HEK293T (cell line): ENCODE data around the gene HPCAL1.

ENCODE experiments used
- BHLHE40 ChIP-seq: fragments of 450-650 bp; IDR thresholded peaks from 2 replicates; pipeline ENCODE4 v1.6.1; 2016; ENCODE audit warnings: mild to moderate bottlenecking, moderate library complexity, borderline replicate concordance
- ELF4 ChIP-seq: fragments of 450-650 bp; IDR thresholded peaks from 2 replicates; pipeline ENCODE4 v1.6.1; 2017; ENCODE audit warnings: antibody characterized with exemption
- FOXA1 ChIP-seq: fragments of 450-650 bp; IDR thresholded peaks from 2 replicates; pipeline ENCODE4 v1.6.1; 2016; ENCODE audit warnings: mild to moderate bottlenecking
- FOXM1 ChIP-seq: fragments of 450-650 bp; IDR thresholded peaks from 2 replicates; pipeline ENCODE4 v1.6.1; 2017; ENCODE audit warnings: mild to moderate bottlenecking, borderline replicate concordance
- HDGF ChIP-seq: fragments of 450-650 bp; IDR thresholded peaks from 2 replicates; pipeline ENCODE4 v1.6.1; 2017; ENCODE audit warnings: antibody characterized with exemption, borderline replicate concordance
- L3MBTL2 ChIP-seq: fragments of 450-650 bp; conservative IDR thresholded peaks from 2 replicates; pipeline ENCODE4 v1.6.1; 2016; ENCODE audit warnings: mild to moderate bottlenecking
- LEF1 ChIP-seq: fragments of 450-650 bp; IDR thresholded peaks from 2 replicates; pipeline ENCODE4 v1.6.1; 2017; ENCODE audit warnings: mild to moderate bottlenecking, borderline replicate concordance
- PKNOX1 ChIP-seq: fragments of 450-650 bp; IDR thresholded peaks from 2 replicates; pipeline ENCODE4 v1.6.1; 2016
- SP1 ChIP-seq: fragments of 450-650 bp; IDR thresholded peaks from 2 replicates; pipeline ENCODE4 v1.6.1; 2017
- SUZ12 ChIP-seq: fragments of 450-650 bp; IDR thresholded peaks from 2 replicates; pipeline ENCODE4 v1.6.1; 2016; ENCODE audit warnings: mild to moderate bottlenecking
- TARDBP ChIP-seq: fragments of 450-650 bp; IDR thresholded peaks from 2 replicates; pipeline ENCODE4 v1.6.1; 2016
- ZNF384 ChIP-seq: fragments of 450-650 bp; IDR thresholded peaks from 2 replicates; pipeline ENCODE4 v1.6.1; 2016

GRCh38 chr2:10329580-10329879 lies 26.8 kb downstream of the HPCAL1 start:
- TF ChIP-seq HDGF, result no peak
- TF ChIP-seq SUZ12, result no peak
- no peak for TF ChIP-seq FOXA1
- no peak for TF ChIP-seq L3MBTL2
- no peak for TF ChIP-seq ELF4
- TF ChIP-seq SP1, result no peak
- TF ChIP-seq TARDBP, result no peak
- TF ChIP-seq FOXM1, result no peak
- TF ChIP-seq BHLHE40, result no peak
- no peak for TF ChIP-seq LEF1
- no peak for TF ChIP-seq PKNOX1
- TF ChIP-seq ZNF384, result no peak
